Gastroesophageal sphincter (tissue), 4 donors: ENCODE data around the gene CRYBG3. TPM values are rescaled to one million over a fixed set of nuclear protein-coding genes. Genes with fewer than 3 reads are reported as not detected.
A peak's percentile ranks its signal among the peaks of the same experiment; 100 is the strongest.

Experiments
- ATAC-seq: fragments of 150-250 bp; one replicate; pipeline ENCODE4 v1.9.1; 2016; ENCODE audit warnings: mild to moderate bottlenecking, moderate library complexity
- H3K27ac ChIP-seq, 4 donors: fragments of 200-600 bp; sonication (generic) in 3 of 4; 1 replicate in 3 of 4; 2 replicates in 1 of 4; pipeline ENCODE4 v1.5.1; 2016 to 2019
- H3K27me3 ChIP-seq: fragments of 200-600 bp; sonication (generic); one replicate; pipeline ENCODE4 v1.5.1; 2019
- H3K36me3 ChIP-seq, 2 donors: fragments of 200-600 bp; sonication (generic); one replicate each; pipeline ENCODE4 v1.5.1; 2019; ENCODE audit warnings: control low read depth in 1 of 2
- H3K4me1 ChIP-seq, 3 donors: fragments of 200-600 bp; sonication (generic); 1 replicate in 2 of 3; 2 replicates in 1 of 3; pipeline ENCODE4 v1.5.1; 2016 to 2019; ENCODE audit warnings: control low read depth in 2 of 3
- H3K4me3 ChIP-seq, 2 donors: fragments of 200-600 bp; sonication (generic); one replicate each; pipeline ENCODE4 v1.5.1; 2019; ENCODE audit warnings: mild to moderate bottlenecking in 1 of 2, moderate library complexity in 1 of 2
- H3K9me3 ChIP-seq, 3 donors: fragments of 200-600 bp; sonication (generic); one replicate each; pipeline ENCODE4 v1.5.1; 2017 to 2019; ENCODE audit warnings: control low read depth in 2 of 3
- CTCF ChIP-seq, 4 experiments: fragments of 200-600 bp in 2 of 4; fragments of 450-650 bp in 2 of 4; sonication (generic) in 1 of 4; IDR thresholded peaks; one replicate each; pipeline ENCODE4 v1.5.1; 2017 to 2019; ENCODE audit warnings: antibody characterized with exemption in 4 of 4, mild to moderate bottlenecking in 2 of 4, moderate library complexity in 2 of 4
- EP300 ChIP-seq: sonication (generic); formaldehyde crosslinking; IDR thresholded peaks from one replicate; pipeline ENCODE4 v1.6.1; 2017; ENCODE audit warnings: antibody characterized with exemption, mild to moderate bottlenecking
- POLR2A ChIP-seq, 2 donors: fragments of 450-650 bp; IDR thresholded peaks; one replicate each; pipeline ENCODE4 v1.6.1; 2017; ENCODE audit warnings: antibody characterized with exemption in 2 of 2, mild to moderate bottlenecking in 2 of 2, moderate library complexity in 1 of 2
- POLR2AphosphoS5 ChIP-seq: sonication (generic); formaldehyde crosslinking; IDR thresholded peaks from one replicate; pipeline ENCODE4 v1.6.1; 2017; ENCODE audit warnings: antibody characterized with exemption
- whole genome bisulfite sequencing, 2 donors: methylation state at CpG; one replicate each; pipeline ENCODE4 v1.1.5; 2018; ENCODE audit warnings: low coverage in 1 of 2; 5-methylcytosine and 5-hydroxymethylcytosine counted together
- total RNA-seq, 4 donors: library from RNA; depleted of rRNA; stranded (reverse); fragments of >200 nt; gene quantifications; one replicate each; pipeline ENCODE4 v1.1.0, GENCODE V29; 2016

Gene CRYBG3
- total RNA-seq, 4 donors from 2014 or later, result 22.2 to 52.4 (median 28.9) TPM

DNA sequence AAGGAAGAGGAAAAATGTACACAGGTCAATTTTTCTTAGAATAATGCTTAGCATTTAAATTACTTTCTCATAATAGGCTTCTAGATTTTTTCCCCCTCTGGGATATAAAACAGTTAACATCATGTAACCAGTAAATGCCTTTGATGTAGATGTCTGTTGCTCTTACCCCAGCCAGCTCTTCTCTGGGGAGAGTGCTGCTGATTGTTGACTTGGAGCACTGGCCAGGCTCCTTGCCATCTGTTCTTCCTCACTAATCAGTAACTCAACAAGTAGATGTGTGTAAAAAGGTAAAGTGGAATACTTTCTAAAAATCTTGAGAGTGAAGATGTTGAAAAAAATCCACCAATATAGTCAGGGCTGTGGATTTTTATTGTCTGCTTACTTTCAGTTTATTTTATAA lies 108.2 kb downstream of the CRYBG3 start:
- no peaks in the 10 kb centered on the region for H3K27me3 ChIP-seq
- no peak for TF ChIP-seq CTCF (IDR thresholded peaks at IDR 0.05)
- TF ChIP-seq EP300, result no peak
- no peak for TF ChIP-seq POLR2AphosphoS5
- TF ChIP-seq POLR2A (IDR thresholded peaks at IDR 0.05), result no peak
- no peak overlapping the region for H3K4me3 ChIP-seq
- H3K4me1 ChIP-seq, result no peaks in the 10 kb centered on the region
- H3K9me3 ChIP-seq, result no peaks in the 10 kb centered on the region
- H3K27ac ChIP-seq, result no peak overlapping the region
- peaks cover 0 to 77% of the 10 kb centered on the region in 2 donors for H3K36me3 ChIP-seq
- no peak for ATAC-seq

DNA sequence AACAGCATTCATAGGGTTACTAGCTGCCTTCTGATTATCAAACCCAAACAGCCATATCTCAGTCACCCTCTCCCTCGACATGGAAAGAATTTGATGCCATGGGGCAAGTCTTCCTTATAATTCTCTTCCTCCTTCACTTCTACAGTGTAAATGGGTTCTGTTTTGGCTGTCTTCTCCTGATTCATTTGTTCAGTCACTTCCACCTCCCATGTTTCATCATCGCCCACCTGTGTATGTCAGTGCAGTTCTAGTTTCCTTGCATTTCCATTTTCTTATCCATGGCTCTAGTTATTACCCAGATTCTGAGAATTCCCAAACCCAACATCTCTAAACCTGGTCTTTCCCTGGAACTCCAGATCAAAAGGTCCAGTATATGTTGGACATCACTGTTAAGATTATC lies 109.4 kb downstream of the CRYBG3 start:
- no peak overlapping the region for H3K4me3 ChIP-seq
- peak; percentile 8 for ATAC-seq
- no peak for TF ChIP-seq POLR2AphosphoS5
- TF ChIP-seq CTCF (IDR thresholded peaks at IDR 0.05), result no peak
- no peaks in the 10 kb centered on the region for H3K4me1 ChIP-seq
- H3K27ac ChIP-seq, result no peak overlapping the region
- H3K36me3 ChIP-seq, result peaks cover 0 to 82% of the 10 kb centered on the region in 2 donors
- no peaks in the 10 kb centered on the region for H3K27me3 ChIP-seq
- no peaks in the 10 kb centered on the region for H3K9me3 ChIP-seq
- whole genome bisulfite sequencing, 2 donors, result 50 to 92% methylated on average over 2 of the region's 2 CpGs

DNA sequence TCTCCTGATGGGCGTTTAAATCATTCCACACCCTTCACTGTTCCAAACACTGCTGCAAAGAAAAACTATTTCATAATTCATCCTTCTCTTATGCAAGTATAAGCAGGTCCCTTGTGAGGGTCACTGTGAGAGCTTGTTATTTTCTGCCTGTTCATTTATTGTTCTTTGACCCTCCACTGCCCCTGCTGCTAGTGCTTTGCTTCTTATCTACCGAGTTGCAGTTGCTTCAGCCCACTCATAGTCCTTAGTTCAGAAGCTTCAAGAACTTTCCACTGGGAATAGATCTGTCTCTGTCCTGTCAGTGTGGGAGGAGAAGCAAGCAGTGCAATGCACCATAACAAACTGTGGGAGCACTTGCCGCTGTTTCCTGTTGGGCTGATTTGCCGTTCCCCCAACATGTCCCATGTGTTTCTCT lies 110.6 kb downstream of the CRYBG3 start:
- Histone ChIP-seq H3K9me3 (no peaks in the 10 kb centered on the region), H3K36me3 (peaks cover 0 to 81% of the 10 kb centered on the region in 2 donors), H3K27me3 (no peaks in the 10 kb centered on the region), H3K4me1 (no peaks in the 10 kb centered on the region), H3K27ac (no peak overlapping the region), H3K4me3 (no peak overlapping the region)
- 30 to 55% methylated on average over 4 of the region's 4 CpGs for WGBS, 2 donors
- TF ChIP-seq CTCF (IDR thresholded peaks at IDR 0.05) (no peak), POLR2AphosphoS5 (no peak), POLR2A (IDR thresholded peaks at IDR 0.05) (no peak), EP300 (no peak)
- peak; percentile 61 for ATAC-seq

DNA sequence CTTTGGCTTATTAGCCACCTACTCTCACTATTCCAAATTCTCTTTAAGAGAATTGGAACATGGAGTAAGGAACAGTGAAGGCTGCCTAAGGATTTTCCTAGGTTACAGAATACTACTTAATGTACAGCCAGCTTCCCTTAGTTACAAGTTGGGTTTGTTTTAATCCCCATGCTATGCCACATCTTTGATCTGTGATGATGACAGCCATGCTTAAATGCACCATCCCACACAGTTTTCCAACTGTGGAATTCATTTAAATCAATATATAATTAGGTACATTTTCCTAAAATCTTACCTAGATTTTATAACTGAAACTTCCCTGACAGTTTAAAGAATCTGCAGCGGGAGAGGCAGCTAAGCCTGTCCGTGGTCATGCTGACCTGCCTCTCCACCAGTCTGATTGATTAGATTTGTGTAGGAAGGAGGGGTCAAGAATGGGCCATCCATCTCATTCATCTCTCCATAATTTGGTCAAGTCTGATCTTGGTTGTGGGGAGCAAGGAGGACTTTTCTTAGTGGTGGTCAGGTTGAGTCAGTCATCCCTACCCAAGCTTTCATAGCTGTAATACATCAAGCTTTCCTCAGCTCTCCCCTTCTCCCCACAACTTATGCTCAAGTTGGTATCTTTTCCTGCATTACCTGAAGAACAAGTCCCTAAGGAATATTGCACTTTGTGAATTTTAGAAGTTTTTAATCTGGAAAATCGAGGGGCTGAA lies 113.3 kb downstream of the CRYBG3 start:
- Histone ChIP-seq H3K4me3 (no peak overlapping the region), H3K27me3 (no peaks in the 10 kb centered on the region), H3K36me3 (peaks cover 0 to 91% of the 10 kb centered on the region in 2 donors), H3K4me1 (no peaks in the 10 kb centered on the region), H3K9me3 (no peaks in the 10 kb centered on the region), H3K27ac (no peak overlapping the region)
- WGBS, 2 donors, result 84 to 90% methylated on average over 3 of the region's 3 CpGs
- TF ChIP-seq POLR2A (IDR thresholded peaks at IDR 0.05) (no peak), EP300 (no peak), POLR2AphosphoS5 (no peak), CTCF (IDR thresholded peaks at IDR 0.05) (no peak)
- no peak for ATAC-seq

DNA sequence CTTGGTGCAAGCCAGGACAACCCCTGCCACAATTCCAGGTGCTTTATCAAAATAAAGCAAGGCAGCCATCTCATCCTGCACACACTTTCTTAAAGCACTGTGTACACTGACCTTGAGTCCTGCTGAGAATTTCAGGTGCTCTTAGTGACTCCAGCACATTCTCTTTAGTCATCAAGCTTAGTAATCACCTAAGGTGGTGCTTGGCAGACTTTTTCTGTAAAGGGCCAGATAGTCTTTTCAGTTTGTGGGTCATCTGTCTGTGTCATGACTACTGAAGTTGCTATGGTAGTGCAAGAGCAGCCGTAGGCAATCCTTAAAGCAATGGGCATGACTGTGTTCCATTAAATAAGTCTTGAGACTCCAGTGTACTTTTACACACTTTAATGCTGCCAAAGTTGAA lies 114.0 kb downstream of the CRYBG3 start:
- H3K4me3 ChIP-seq, result no peak overlapping the region
- no peaks in the 10 kb centered on the region for H3K27me3 ChIP-seq
- no peak for ATAC-seq
- 33% methylated on average over 1 of the region's 1 CpG; no CpG with 5 or more reads in 1 of the 2 donors for WGBS, 2 donors
- no peaks in the 10 kb centered on the region for H3K9me3 ChIP-seq
- no peak overlapping the region for H3K27ac ChIP-seq
- peaks cover 0 to 91% of the 10 kb centered on the region in 2 donors for H3K36me3 ChIP-seq
- H3K4me1 ChIP-seq, result no peaks in the 10 kb centered on the region
- TF ChIP-seq EP300 (no peak), POLR2A (IDR thresholded peaks at IDR 0.05) (no peak), CTCF (IDR thresholded peaks at IDR 0.05) (no peak)
